HEK293 (cell line): Measurements from ENCODE around the gene FAM193B.

Source experiments
- BCL11B ChIP-seq: fragments of 450-650 bp; formaldehyde crosslinking; IDR thresholded peaks from 2 replicates; pipeline ENCODE4 v1.5.1; 2016; ENCODE audit warnings: low read depth, missing biosample characterization, missing genetic modification characterization
- GLIS1 ChIP-seq: fragments of 450-650 bp; formaldehyde crosslinking; IDR thresholded peaks from 2 replicates; pipeline ENCODE4 v1.5.1; 2016; ENCODE audit warnings: missing biosample characterization, missing genetic modification characterization
- GLIS2 ChIP-seq: fragments of 450-650 bp; formaldehyde crosslinking; IDR thresholded peaks from 2 replicates; pipeline ENCODE4 v1.5.1; 2016; ENCODE audit warnings: missing biosample characterization, missing genetic modification characterization
- HIC1 ChIP-seq: fragments of 450-650 bp; formaldehyde crosslinking; IDR thresholded peaks from 2 replicates; pipeline ENCODE4 v1.5.1; 2016; ENCODE audit warnings: missing biosample characterization, missing genetic modification characterization
- HOXC10 ChIP-seq: sonication (generic); formaldehyde crosslinking; IDR thresholded peaks from 2 replicates; pipeline ENCODE4 v1.8.1; 2023; ENCODE audit warnings: mild to moderate bottlenecking, missing genetic modification reagents
- IKZF3 ChIP-seq: fragments of 450-650 bp; IDR thresholded peaks from 2 replicates; pipeline ENCODE4 v1.5.0; 2018; ENCODE audit warnings: missing biosample characterization, mild to moderate bottlenecking, missing genetic modification characterization, moderate library complexity
- PATZ1 ChIP-seq: fragments of 450-650 bp; formaldehyde crosslinking; IDR thresholded peaks from 2 replicates; pipeline ENCODE4 v1.5.1; 2016; ENCODE audit warnings: missing biosample characterization, missing genetic modification characterization
- SP7 ChIP-seq: fragments of 450-650 bp; formaldehyde crosslinking; IDR thresholded peaks from 2 replicates; pipeline ENCODE4 v1.5.1; 2016; ENCODE audit warnings: missing biosample characterization, missing genetic modification characterization
- TRIM28 ChIP-seq: IDR thresholded peaks from 2 replicates; pipeline ENCODE4 v1.6.1; 2011; ENCODE audit warnings: low read length, control low read depth, borderline replicate concordance
- ZBTB1 ChIP-seq: fragments of 450-650 bp; formaldehyde crosslinking; IDR thresholded peaks from 2 replicates; pipeline ENCODE4 v1.5.1; 2016; ENCODE audit warnings: missing biosample characterization, missing genetic modification characterization
- ZBTB26 ChIP-seq: fragments of 450-650 bp; formaldehyde crosslinking; optimal IDR thresholded peaks from 2 replicates; pipeline ENCODE3; 2016; ENCODE audit warnings: missing biosample characterization, mild to moderate bottlenecking, missing genetic modification characterization
- ZBTB48 ChIP-seq: fragments of 450-650 bp; formaldehyde crosslinking; IDR thresholded peaks from 2 replicates; pipeline ENCODE4 v1.5.1; 2016; ENCODE audit warnings: missing biosample characterization, missing genetic modification characterization
- ZBTB7A ChIP-seq: fragments of 450-650 bp; formaldehyde crosslinking; IDR thresholded peaks from 2 replicates; pipeline ENCODE4 v1.5.1; 2016; ENCODE audit warnings: low read depth, missing biosample characterization, missing genetic modification characterization
- ZFHX2 ChIP-seq: fragments of 450-650 bp; formaldehyde crosslinking; conservative IDR thresholded peaks from 2 replicates; pipeline ENCODE4 v1.5.1; 2016; ENCODE audit warnings: missing biosample characterization, missing genetic modification characterization
- ZFP3 ChIP-seq: fragments of 450-650 bp; formaldehyde crosslinking; IDR thresholded peaks from 2 replicates; pipeline ENCODE4 v1.5.1; 2016; ENCODE audit warnings: low read depth, missing biosample characterization, missing genetic modification characterization
- ZFP69B ChIP-seq: fragments of 450-650 bp; formaldehyde crosslinking; IDR thresholded peaks from 2 replicates; pipeline ENCODE4 v1.5.1; 2016; ENCODE audit warnings: missing biosample characterization, missing genetic modification characterization
- ZNF112 ChIP-seq: fragments of 450-650 bp; formaldehyde crosslinking; IDR thresholded peaks from 2 replicates; pipeline ENCODE4 v1.5.0; 2017; ENCODE audit warnings: missing biosample characterization, missing genetic modification characterization
- ZNF121 ChIP-seq: fragments of 450-650 bp; formaldehyde crosslinking; IDR thresholded peaks from 2 replicates; pipeline ENCODE4 v1.5.1; 2016; ENCODE audit warnings: missing biosample characterization, missing genetic modification characterization
- ZNF221 ChIP-seq: fragments of 450-650 bp; formaldehyde crosslinking; IDR thresholded peaks from 2 replicates; pipeline ENCODE4 v1.5.1; 2017; ENCODE audit warnings: missing biosample characterization, missing genetic modification characterization, borderline replicate concordance
- ZNF23 ChIP-seq: fragments of 450-650 bp; formaldehyde crosslinking; IDR thresholded peaks from 2 replicates; pipeline ENCODE4 v1.5.1; 2016; ENCODE audit warnings: missing biosample characterization, missing genetic modification characterization, borderline replicate concordance
- ZNF280C ChIP-seq: fragments of 450-650 bp; formaldehyde crosslinking; IDR thresholded peaks from 2 replicates; pipeline ENCODE4 v1.5.1; 2016; ENCODE audit warnings: missing biosample characterization, missing genetic modification characterization
- ZNF292 ChIP-seq: fragments of 450-650 bp; formaldehyde crosslinking; IDR thresholded peaks from 2 replicates; pipeline ENCODE4 v1.5.1; 2016; ENCODE audit warnings: low read depth, missing biosample characterization, missing genetic modification characterization, borderline replicate concordance
- ZNF311 ChIP-seq: fragments of 450-650 bp; formaldehyde crosslinking; IDR thresholded peaks from 2 replicates; pipeline ENCODE4 v1.5.1; 2017; ENCODE audit warnings: missing biosample characterization, missing genetic modification characterization, borderline replicate concordance
- ZNF341 ChIP-seq: fragments of 450-650 bp; formaldehyde crosslinking; IDR thresholded peaks from 2 replicates; pipeline ENCODE4; 2016; ENCODE audit warnings: low read depth, missing biosample characterization, missing genetic modification characterization
- ZNF530 ChIP-seq: fragments of 450-650 bp; formaldehyde crosslinking; IDR thresholded peaks from 2 replicates; pipeline ENCODE4 v1.5.1; 2016; ENCODE audit warnings: low read depth, missing biosample characterization, missing genetic modification characterization
- ZNF555 ChIP-seq: fragments of 450-650 bp; formaldehyde crosslinking; conservative IDR thresholded peaks from 2 replicates; pipeline ENCODE4 v1.5.1; 2017; ENCODE audit warnings: missing biosample characterization, mild to moderate bottlenecking, missing genetic modification characterization, inconsistent platforms
- ZNF621 ChIP-seq: fragments of 450-650 bp; formaldehyde crosslinking; IDR thresholded peaks from 2 replicates; pipeline ENCODE4 v1.5.1; 2017; ENCODE audit warnings: missing biosample characterization, missing genetic modification characterization
- ZNF658 ChIP-seq: fragments of 450-650 bp; formaldehyde crosslinking; IDR thresholded peaks from 2 replicates; pipeline ENCODE4; 2016; ENCODE audit warnings: missing biosample characterization, missing genetic modification characterization
- ZNF776 ChIP-seq: fragments of 450-650 bp; formaldehyde crosslinking; IDR thresholded peaks from 2 replicates; pipeline ENCODE4 v1.5.0; 2017; ENCODE audit warnings: missing biosample characterization, missing genetic modification characterization, borderline replicate concordance
- ZNF843 ChIP-seq: fragments of 450-650 bp; formaldehyde crosslinking; IDR thresholded peaks from 2 replicates; pipeline ENCODE4 v1.5.1; 2016; ENCODE audit warnings: missing biosample characterization, missing genetic modification characterization
- ZSCAN16 ChIP-seq: fragments of 450-650 bp; formaldehyde crosslinking; IDR thresholded peaks from 2 replicates; pipeline ENCODE4 v1.5.1; 2016; ENCODE audit warnings: missing biosample characterization, missing genetic modification characterization
- ZSCAN5A ChIP-seq: fragments of 450-650 bp; formaldehyde crosslinking; IDR thresholded peaks from 2 replicates; pipeline ENCODE4 v1.5.1; 2016; ENCODE audit warnings: missing biosample characterization, missing genetic modification characterization

The FAM193B gene

GRCh38 chr5:177495243-177496060, 58.9 kb downstream of the FAM193B start (continued):
- TF ChIP-seq ZNF658 (tag by site-specific recombination) = no peak
- no peak for TF ChIP-seq ZNF341 (tag by site-specific recombination)
- TF ChIP-seq ZFP69B (tag by site-specific recombination) = no peak
- TF ChIP-seq PATZ1 (tag by site-specific recombination) = no peak; the same call in 1 of the 2 replicates
- no peak for TF ChIP-seq ZNF621 (tag by site-specific recombination)
- TF ChIP-seq ZBTB7A (tag by site-specific recombination) = no peak
- no peak for TF ChIP-seq ZNF843 (tag by site-specific recombination)
- TF ChIP-seq GLIS2 (tag by site-specific recombination) = peak; percentile 70
- TF ChIP-seq ZNF221 (tag by site-specific recombination) = no peak
- TF ChIP-seq SP7 (tag by site-specific recombination) = no peak
- peak; percentile 61 for TF ChIP-seq GLIS1
- TF ChIP-seq ZFHX2 (tag by site-specific recombination) = 0 out of 2 replicates have a peak, but pooled peaks have one; percentile 23
- TF ChIP-seq TRIM28 = no peak
- no peak for TF ChIP-seq ZBTB26 (tag by site-specific recombination)
- peak; percentile 77; the same call in 1 of the 2 replicates for TF ChIP-seq IKZF3 (tag by site-specific recombination)
- no peak for TF ChIP-seq ZNF112 (tag by site-specific recombination)
- peak; percentile 12; the same call in 1 of the 2 replicates for TF ChIP-seq BCL11B (tag by site-specific recombination)
- no peak for TF ChIP-seq ZNF121 (tag by site-specific recombination)
- no peak for TF ChIP-seq ZNF776 (tag by site-specific recombination)
- TF ChIP-seq ZNF23 = no peak
- TF ChIP-seq ZSCAN5A (tag by site-specific recombination) = no peak
- TF ChIP-seq ZNF280C (tag by site-specific recombination) = no peak
- no peak for TF ChIP-seq ZNF292 (tag by site-specific recombination)
- no peak for TF ChIP-seq ZNF555 (tag by site-specific recombination)
- no peak for TF ChIP-seq ZNF530 (tag by site-specific recombination)
- no peak for TF ChIP-seq ZFP3 (tag by site-specific recombination)
- no peak for TF ChIP-seq ZBTB1 (tag by site-specific recombination)
- TF ChIP-seq ZSCAN16 (tag by site-specific recombination) = no peak
- TF ChIP-seq HIC1 (tag by site-specific recombination) = peak; percentile 69
- no peak for TF ChIP-seq ZBTB48
- TF ChIP-seq HOXC10 (CRISPR knock-in tag) = no peak
- TF ChIP-seq ZNF311 (tag by site-specific recombination) = no peak
